ES-I3 (cell line): Measurements from ENCODE around the gene INPPL1.
A peak's percentile ranks its signal among the peaks of the same experiment; 100 is the strongest.

Source experiments
- H3K36me3 ChIP-seq: 2 replicates; pipeline ENCODE4 v1.6.1; 2013; ENCODE audit warnings: mild to moderate bottlenecking, low read length, control low read depth, moderate library complexity; ENCODE audit not compliant: insufficient read depth
- H3K4me1 ChIP-seq: 2 replicates; pipeline ENCODE4 v1.6.1; 2013; ENCODE audit warnings: mild to moderate bottlenecking, control low read depth, low read length; ENCODE audit not compliant: insufficient read depth
- H3K9ac ChIP-seq: 2 replicates; pipeline ENCODE4 v1.6.1; 2013; ENCODE audit warnings: low read depth, mild to moderate bottlenecking, low read length, moderate library complexity
- H3K9me3 ChIP-seq: 2 replicates; pipeline ENCODE4 v1.6.1; 2013; ENCODE audit warnings: mild to moderate bottlenecking, low read length, moderate library complexity; ENCODE audit not compliant: control insufficient read depth, insufficient read depth

The INPPL1 gene

DNA sequence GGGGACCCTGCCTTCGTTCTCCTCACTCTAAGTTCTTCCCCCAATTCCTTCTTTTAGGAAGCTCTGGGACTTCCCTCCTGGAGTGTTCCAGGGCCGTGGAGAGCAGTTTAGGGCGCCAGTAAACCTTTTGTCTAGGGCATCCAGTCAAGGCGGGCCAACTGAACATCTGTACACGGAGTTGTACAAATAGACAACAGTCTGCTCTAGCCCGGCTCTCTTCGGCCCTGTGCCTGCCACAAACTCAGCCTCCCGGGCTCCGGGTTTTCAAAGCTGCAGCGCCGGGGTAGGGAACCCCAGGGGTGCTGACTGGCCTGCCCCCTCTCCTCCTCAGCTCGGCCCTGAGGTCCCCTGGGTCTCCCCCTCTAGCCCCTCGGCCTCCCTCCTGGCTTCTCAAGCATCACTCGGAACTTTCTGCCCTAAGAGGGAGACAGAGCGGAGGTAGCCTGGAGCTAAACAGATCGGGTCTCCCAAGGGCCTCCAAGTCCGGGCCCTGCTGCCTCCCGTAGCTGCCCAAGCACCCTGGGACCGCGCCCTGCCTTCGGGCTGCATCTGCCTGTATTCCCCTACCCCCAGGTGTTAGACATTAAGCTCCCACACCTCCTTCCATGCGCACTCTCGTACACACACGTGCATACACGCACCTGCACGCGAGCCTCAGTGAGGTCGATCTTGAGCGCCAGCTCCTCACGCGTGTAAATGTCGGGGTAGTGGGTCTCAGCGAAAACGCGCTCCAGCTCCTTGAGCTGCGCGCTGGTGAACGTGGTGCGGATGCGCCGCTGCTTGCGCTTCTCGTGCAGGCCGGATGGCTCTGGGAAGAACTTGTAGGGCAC is 16.1 kb downstream of the INPPL1 start:
- Histone ChIP-seq H3K4me1 (peaks cover 6% of the 10 kb centered on the region; the same call in 1 of the 2 replicates), H3K9ac (peak overlapping the region; percentile 55; the same call in 1 of the 2 replicates), H3K9me3 (no peaks in the 10 kb centered on the region), H3K36me3 (no peaks in the 10 kb centered on the region; the same call in 1 of the 2 replicates)

GRCh38 chr11:72241291-72241781 is 16.8 kb downstream of the INPPL1 start:
- no peak overlapping the region for H3K9ac ChIP-seq
- H3K4me1 ChIP-seq: peaks cover 6% of the 10 kb centered on the region; the same call in 1 of the 2 replicates
- H3K9me3 ChIP-seq: no peaks in the 10 kb centered on the region
- no peaks in the 10 kb centered on the region; the same call in 1 of the 2 replicates for H3K36me3 ChIP-seq

GRCh38 chr11:72242141-72242540 is 17.6 kb downstream of the INPPL1 start:
- no peaks in the 10 kb centered on the region for H3K36me3 ChIP-seq
- H3K9ac ChIP-seq: no peak overlapping the region

DNA sequence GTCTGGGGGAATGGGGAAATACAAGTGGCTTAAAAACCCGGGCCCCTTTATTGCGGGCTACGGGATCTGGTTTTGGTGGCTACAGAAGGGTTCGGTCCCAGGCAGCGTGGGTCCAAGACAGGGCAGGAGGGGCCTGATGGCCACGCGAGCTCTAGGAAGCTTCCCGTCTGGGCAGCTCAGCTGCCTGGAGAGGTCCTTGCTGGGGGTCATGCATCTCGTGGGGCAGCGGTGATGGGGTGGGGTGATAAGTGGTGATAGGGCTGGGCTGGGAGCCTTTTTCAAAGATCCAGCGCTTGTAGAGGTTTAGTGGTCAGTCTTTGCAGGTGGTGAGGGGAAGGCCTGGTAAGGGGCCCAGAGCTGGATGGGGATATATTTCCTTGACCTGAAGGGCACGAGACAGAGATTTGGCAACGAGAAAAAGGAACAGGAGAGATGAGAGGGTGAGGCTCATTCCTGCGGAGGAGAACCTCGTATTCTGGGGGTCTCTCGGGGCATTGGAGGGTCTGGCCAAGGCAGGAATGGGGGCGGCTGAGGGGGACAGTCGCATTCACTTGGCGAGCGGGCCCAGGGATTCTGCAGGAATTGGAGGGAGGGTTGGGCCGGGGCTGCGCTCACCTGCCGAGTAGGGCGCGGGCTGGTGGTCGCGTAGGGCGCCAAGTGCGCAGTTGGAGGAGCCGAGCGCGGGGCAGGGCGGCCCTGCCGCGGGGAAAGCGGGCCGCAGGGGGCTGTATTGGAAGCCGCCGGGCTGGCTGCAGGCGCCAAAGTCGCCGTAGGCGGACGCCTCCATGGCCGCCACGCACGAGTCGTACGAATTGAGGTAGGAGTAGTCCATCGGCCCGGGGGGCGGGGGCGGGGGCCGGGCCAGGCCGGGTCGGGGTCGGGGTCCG is 18.8 kb downstream of the INPPL1 start:
- H3K4me1 ChIP-seq: peaks cover 3% of the 10 kb centered on the region; the same call in 1 of the 2 replicates
- peak overlapping the region; percentile 41; the same call in 1 of the 2 replicates for H3K9ac ChIP-seq
- H3K9me3 ChIP-seq: no peaks in the 10 kb centered on the region
- H3K36me3 ChIP-seq: no peaks in the 10 kb centered on the region

More at GRCh38 chr11:72242141-72242540, 17.6 kb downstream of the INPPL1 start:
- no peaks in the 10 kb centered on the region for H3K9me3 ChIP-seq
- peaks cover 6% of the 10 kb centered on the region; the same call in 1 of the 2 replicates for H3K4me1 ChIP-seq

- no peaks in the 10 kb centered on the region for H3K9me3 ChIP-seq
- H3K4me1 ChIP-seq: peaks cover 3% of the 10 kb centered on the region; the same call in 1 of the 2 replicates
- peak within 1 kb of the TSS; percentile 77; the same call in 1 of the 2 replicates for H3K9ac ChIP-seq
- H3K36me3 ChIP-seq: no peaks in the 10 kb centered on the region
Observed at GRCh38 chr11:72244060-72244360, 19.4 kb downstream of the INPPL1 start, which contains the start of gene PHOX2A. Gene PHOX2A (minus strand): TSS chr11:72244176. CDS start chr11:72244004, 172 bp downstream.

DNA sequence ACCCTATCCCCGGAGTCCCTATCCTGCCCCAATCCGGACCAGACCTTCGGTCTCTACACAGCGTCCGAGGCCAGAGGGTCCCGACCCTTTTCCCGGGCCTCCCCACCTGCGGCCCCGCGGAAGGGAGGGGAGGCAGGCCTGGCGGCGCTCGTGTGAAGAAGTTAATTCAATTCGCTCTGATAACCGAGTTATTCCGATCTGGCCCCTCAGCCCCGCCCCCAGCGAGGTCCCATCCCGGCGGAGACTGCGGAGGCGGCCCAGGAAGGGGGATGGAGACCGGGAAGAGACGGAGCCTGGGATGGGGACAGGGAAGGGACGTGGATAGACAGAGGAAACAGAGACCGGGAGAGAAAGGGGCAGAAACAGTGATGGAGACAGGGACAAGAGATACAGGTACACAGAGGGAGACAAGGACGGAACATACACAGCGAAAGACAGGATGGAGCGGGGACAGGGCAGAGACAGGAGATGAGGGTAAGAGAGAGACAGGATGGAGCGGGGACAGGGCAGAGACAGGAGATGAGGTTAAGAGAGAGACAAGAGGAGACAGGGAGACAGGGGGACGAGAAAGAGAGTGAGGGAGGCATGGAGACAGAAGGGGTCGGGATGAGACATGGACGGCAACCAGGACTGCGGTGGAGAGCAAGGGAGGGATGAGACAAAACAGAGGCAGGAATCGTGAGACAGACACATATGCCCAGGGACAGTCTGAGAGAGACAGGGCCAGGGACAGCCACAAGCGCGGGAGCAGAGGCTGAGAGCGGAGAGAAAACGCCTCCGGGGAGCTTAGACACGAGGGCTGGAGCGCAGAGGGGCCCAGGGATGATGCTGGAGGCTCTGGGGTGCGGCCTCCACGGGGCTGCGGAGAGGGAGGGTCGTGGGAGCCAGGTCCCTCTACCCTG is 20.0 kb downstream of the INPPL1 start:
- H3K9ac ChIP-seq: peak overlapping the region; percentile 77; the same call in 1 of the 2 replicates
- no peaks in the 10 kb centered on the region for H3K36me3 ChIP-seq
- H3K4me1 ChIP-seq: peaks cover 3% of the 10 kb centered on the region; the same call in 1 of the 2 replicates
- H3K9me3 ChIP-seq: no peaks in the 10 kb centered on the region

DNA sequence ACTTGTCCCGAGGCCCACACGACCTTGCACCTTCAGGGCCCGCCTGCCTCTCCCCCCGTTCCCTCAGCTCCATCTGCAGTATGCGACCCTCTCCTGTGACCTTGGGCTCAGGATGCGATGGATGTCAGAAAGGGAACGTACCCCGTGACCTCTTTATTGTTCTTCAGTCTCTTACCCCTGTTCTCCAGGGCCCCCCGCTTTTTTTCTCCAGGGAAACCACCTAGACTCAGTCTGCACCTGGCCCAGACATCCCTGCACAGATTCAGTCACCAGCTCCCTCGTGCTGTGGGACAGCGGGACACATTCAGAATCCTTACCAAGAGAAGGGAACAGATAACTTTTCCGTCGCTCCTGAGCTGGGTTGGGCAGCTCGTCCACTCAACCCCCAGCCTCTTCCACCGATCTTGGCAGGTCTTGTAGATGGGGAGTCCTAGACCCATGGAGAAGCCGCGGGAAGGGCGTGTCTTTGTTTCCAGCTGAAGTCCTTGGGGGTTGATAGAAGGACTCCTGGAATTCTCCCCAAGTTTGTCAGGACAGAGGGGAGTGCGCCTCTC is 20.8 kb downstream of the INPPL1 start:
- peak overlapping the region; percentile 77; the same call in 1 of the 2 replicates for H3K9ac ChIP-seq
- H3K4me1 ChIP-seq: peaks cover 3% of the 10 kb centered on the region; the same call in 1 of the 2 replicates
- H3K9me3 ChIP-seq: no peaks in the 10 kb centered on the region
- H3K36me3 ChIP-seq: no peaks in the 10 kb centered on the region

DNA sequence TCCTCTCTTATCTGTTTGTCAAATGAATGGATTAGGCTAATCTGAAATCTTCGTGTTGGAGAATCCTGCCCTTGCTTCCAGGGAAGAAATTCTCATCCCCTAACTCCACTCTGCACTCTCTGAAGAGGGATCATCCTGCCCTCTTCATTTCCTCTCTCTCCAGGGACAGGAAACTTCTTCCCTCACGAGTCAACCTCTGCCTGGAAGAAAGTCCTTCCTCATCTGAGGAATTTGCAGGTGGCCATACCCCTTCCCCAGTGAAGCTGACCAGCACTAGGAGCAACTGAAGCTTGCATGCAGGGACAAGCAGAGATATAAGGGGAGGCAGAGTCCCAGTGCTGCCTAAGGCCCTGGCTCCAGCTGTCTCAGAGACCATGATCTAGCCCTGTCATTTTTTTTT is 23.0 kb downstream of the INPPL1 start:
- H3K36me3 ChIP-seq: no peaks in the 10 kb centered on the region
- 0 out of 2 replicates have a peak, but pooled peaks cover 3% of the 10 kb centered on the region for H3K4me1 ChIP-seq
- H3K9me3 ChIP-seq: no peaks in the 10 kb centered on the region
- no peak overlapping the region for H3K9ac ChIP-seq

DNA sequence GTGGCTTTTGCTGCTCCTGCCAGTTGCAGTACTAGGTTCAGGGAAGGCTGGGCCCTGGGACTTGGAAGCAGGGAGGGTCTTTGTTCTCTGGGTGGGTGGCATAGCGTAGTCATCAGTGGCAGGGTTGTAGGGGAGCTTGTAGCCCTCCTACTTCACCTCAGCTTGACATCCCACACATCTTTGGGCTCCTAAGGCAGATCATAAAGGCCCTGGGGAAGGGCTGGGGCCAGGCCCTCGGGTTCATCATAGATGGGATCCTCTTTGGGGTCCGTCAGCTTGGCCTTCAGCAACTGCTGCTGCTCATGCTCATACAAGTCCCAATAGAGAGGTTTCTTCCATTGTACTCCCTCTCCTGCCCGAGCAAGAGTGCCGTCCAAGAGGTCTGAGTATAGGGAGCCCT is 25.4 kb downstream of the INPPL1 start:
- Histone ChIP-seq H3K9ac (no peak overlapping the region), H3K4me1 (0 out of 2 replicates have a peak, but pooled peaks cover 3% of the 10 kb centered on the region), H3K36me3 (no peaks in the 10 kb centered on the region), H3K9me3 (no peaks in the 10 kb centered on the region; the same call in 1 of the 2 replicates)

DNA sequence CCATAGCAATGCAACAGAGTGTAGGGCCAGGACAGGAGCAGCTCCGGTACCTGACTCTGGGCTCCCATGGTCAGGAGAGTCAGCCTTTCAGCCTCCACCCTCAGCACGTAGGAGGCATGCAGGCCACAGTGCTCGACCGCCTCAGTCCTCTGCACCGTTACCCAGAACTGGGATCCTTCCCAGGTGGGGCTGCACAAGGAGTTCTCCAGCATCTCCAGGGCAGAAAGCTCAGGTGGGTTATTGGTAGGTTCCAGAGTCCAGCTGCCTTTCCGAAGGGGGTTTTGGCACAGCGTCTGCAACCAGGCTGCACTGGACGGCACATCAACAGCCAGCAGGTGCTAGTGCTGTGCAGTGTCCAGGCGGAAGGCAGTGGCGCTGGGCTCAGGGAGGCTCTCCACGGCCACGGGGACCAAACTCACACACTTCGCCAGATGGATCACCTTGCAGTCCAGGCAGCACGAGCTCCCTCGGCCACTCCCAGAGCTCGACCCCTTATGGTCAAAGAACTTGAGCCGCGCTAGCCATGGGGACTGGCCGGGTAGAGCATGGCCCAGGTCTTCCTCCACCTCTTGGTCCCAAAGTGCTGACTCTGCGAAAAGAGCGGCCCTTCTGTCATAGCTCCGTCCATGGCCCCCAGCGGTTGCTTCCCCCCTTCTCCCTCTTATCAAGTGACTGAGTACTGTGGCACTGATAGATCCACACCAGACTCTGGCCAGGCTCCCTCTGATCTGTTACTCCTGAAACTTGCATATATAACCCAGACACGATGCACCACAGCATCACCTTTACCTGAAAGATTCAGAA is 26.3 kb downstream of the INPPL1 start:
- 0 out of 2 replicates have a peak, but pooled peaks cover 3% of the 10 kb centered on the region for H3K4me1 ChIP-seq
- no peaks in the 10 kb centered on the region for H3K36me3 ChIP-seq
- no peaks in the 10 kb centered on the region; the same call in 1 of the 2 replicates for H3K9me3 ChIP-seq
- H3K9ac ChIP-seq: no peak overlapping the region

DNA sequence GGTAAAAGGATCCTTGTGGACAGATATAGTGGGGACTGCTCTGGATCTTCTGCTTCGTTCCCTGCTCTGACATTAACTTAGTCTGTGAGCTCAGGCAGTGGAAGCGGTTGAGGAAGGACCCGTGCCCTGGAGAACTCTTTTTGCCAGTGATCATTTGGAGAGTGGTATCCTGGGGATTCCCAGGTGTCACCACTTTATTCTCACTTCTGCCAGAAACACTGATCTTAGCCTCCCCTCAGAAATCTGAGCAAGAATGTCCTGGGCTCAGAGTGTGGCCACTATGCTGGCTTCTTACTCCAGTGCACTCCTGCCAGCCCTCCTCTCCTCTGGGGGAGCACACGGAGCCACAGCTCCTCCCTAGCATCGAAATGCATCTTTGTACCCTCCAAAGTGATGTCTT is 27.0 kb downstream of the INPPL1 start:
- H3K4me1 ChIP-seq: 0 out of 2 replicates have a peak, but pooled peaks cover 3% of the 10 kb centered on the region
- no peaks in the 10 kb centered on the region for H3K36me3 ChIP-seq
- H3K9me3 ChIP-seq: no peaks in the 10 kb centered on the region; the same call in 1 of the 2 replicates
- H3K9ac ChIP-seq: no peak overlapping the region

- H3K9me3 ChIP-seq: no peaks in the 10 kb centered on the region; the same call in 1 of the 2 replicates
- no peaks in the 10 kb centered on the region for H3K36me3 ChIP-seq
- H3K4me1 ChIP-seq: no peaks in the 10 kb centered on the region
- no peak overlapping the region for H3K9ac ChIP-seq
Observed at GRCh38 chr11:72253392-72253791, 28.8 kb downstream of the INPPL1 start.
